Activated naive CD8-positive, alpha-beta T cell treated with anti-CD3 and anti-CD28 coated beads, Interleukin-2, amount 50 U/mL, for 24 hours (primary cell): Measurements from ENCODE around the gene MPP7.
A peak's percentile ranks its signal among the peaks of the same experiment; 100 is the strongest.
"Not testable (repeated sequence)": the region's sequence is repeated elsewhere in the genome, so short reads cannot be mapped to it uniquely, and the experiment has no call there.

ENCODE experiments used
- ATAC-seq: fragments of 150-1000 bp; cut with Tn5 transposase; one replicate; pipeline ENCODE4 v1.10.0; 2021
- DNase-seq: peaks from one replicate; pipeline ENCODE4 v3.0.0; 2021
- H3K27ac Mint-ChIP-seq: one replicate; pipeline ENCODE4 v1.8.0; 2021; ENCODE audit warnings: mild to moderate bottlenecking, mixed read lengths
- H3K27me3 Mint-ChIP-seq: one replicate; pipeline ENCODE4 v1.8.0; 2021; ENCODE audit warnings: mixed read lengths
- H3K36me3 Mint-ChIP-seq: one replicate; pipeline ENCODE4 v1.8.0; 2021; ENCODE audit warnings: low read depth, mixed read lengths
- H3K4me1 Mint-ChIP-seq: one replicate; pipeline ENCODE4 v1.8.0; 2021; ENCODE audit warnings: mixed read lengths
- H3K4me3 Mint-ChIP-seq: one replicate; pipeline ENCODE4 v1.8.0; 2021; ENCODE audit warnings: mild to moderate bottlenecking, moderate library complexity, mixed read lengths
- H3K9me3 Mint-ChIP-seq: one replicate; pipeline ENCODE4 v1.8.0; 2021; ENCODE audit warnings: mixed read lengths

Gene MPP7

GRCh38 chr10:28302638-28303488 lies at the start of gene MPP7:
MPP7 (minus strand) TSS chr10:28303064; CDS start chr10:28238604, 64,460 bp downstream.
- no peaks in the 10 kb centered on the region for H3K36me3 Mint-ChIP-seq
- H3K4me1 Mint-ChIP-seq, result peaks cover 50% of the 10 kb centered on the region
- H3K9me3 Mint-ChIP-seq, result no peaks in the 10 kb centered on the region
- ATAC-seq (peak; percentile 96), DNase-seq (peak; percentile 94)
- H3K4me3 Mint-ChIP-seq, result peak within 1 kb of the TSS; percentile 92
- H3K27ac Mint-ChIP-seq, result peak within 1 kb of the TSS; percentile 63
- H3K27me3 Mint-ChIP-seq, result peaks cover 6% of the 10 kb centered on the region

DNA sequence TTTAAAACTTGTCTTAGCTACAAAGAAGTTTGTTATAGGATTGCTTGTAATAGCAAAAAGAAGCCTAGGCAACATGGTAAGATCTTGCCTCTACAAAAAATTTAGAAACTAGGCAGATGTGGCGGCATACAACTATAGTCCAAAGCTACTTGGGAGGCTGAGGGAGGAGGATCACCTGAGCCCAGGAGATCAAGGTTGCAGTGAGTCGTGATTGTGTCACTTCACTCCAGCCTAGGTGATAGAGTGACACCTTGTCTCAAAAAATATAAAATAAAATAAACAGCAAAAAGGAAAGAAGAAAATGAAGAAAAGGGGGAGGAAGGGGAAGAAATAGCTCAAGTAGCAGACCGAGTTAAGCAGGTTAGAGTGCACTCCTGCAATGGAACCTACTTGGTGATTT lies 47.0 kb upstream of the MPP7 start:
- H3K27me3 Mint-ChIP-seq, result no peaks in the 10 kb centered on the region
- no peak overlapping the region for H3K4me3 Mint-ChIP-seq
- H3K36me3 Mint-ChIP-seq, result no peaks in the 10 kb centered on the region
- H3K9me3 Mint-ChIP-seq, result peaks cover 20% of the 10 kb centered on the region
- H3K27ac Mint-ChIP-seq, result no peak overlapping the region
- DNase-seq (no peak), ATAC-seq (no peak)
- H3K4me1 Mint-ChIP-seq, result no peaks in the 10 kb centered on the region

GRCh38 chr10:28343987-28344895 lies 41.4 kb upstream of the MPP7 start:
- ATAC-seq (no peak), DNase-seq (no peak)
- peaks cover 33% of the 10 kb centered on the region for H3K9me3 Mint-ChIP-seq

GRCh38 chr10:28343252-28343651 lies 40.4 kb upstream of the MPP7 start:
- Mint-ChIP-seq H3K36me3 (peaks cover 5% of the 10 kb centered on the region), H3K9me3 (peaks cover 33% of the 10 kb centered on the region), H3K27me3 (no peaks in the 10 kb centered on the region), H3K27ac (no peak overlapping the region), H3K4me3 (no peak overlapping the region), H3K4me1 (peaks cover 6% of the 10 kb centered on the region)
- ATAC-seq, result no peak
- no peak for DNase-seq

More at GRCh38 chr10:28343987-28344895, 41.4 kb upstream of the MPP7 start:
- H3K4me1 Mint-ChIP-seq, result peaks cover 3% of the 10 kb centered on the region
- H3K27me3 Mint-ChIP-seq, result no peaks in the 10 kb centered on the region
- no peak overlapping the region for H3K4me3 Mint-ChIP-seq
- no peak overlapping the region for H3K27ac Mint-ChIP-seq
- peaks cover 5% of the 10 kb centered on the region for H3K36me3 Mint-ChIP-seq

GRCh38 chr10:28341679-28342078 lies 38.8 kb upstream of the MPP7 start:
- H3K4me3 Mint-ChIP-seq, H3K27me3 Mint-ChIP-seq, DNase-seq, H3K27ac Mint-ChIP-seq, ATAC-seq, H3K36me3 Mint-ChIP-seq: not testable (repeated sequence)
- Mint-ChIP-seq H3K9me3 (peaks cover 24% of the 10 kb centered on the region), H3K4me1 (peaks cover 15% of the 10 kb centered on the region)

DNA sequence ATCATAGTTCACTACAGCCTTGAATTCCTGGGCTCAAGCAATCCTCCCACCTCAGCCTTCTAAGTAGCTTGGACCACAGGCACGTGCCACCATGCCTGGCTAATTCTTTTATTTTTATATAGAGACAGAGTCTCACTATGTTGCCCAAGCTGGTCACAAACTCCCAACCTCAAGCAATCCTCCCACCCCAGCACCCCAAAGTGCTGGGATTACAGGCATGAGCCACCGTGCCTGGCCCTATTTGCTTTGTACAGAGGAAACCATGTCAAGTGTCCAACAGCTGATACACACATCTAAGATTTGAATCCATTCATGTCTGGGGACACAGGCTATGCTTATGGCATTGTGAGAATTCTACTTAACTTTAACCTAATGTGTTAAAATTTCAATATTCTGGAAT lies 29.9 kb upstream of the MPP7 start:
- no peak for DNase-seq
- Mint-ChIP-seq H3K4me1 (peaks cover 82% of the 10 kb centered on the region), H3K4me3 (peak overlapping the region; percentile 87), H3K9me3 (no peaks in the 10 kb centered on the region), H3K27me3 (no peaks in the 10 kb centered on the region), H3K36me3 (no peaks in the 10 kb centered on the region), H3K27ac (peak overlapping the region; percentile 99)
- ATAC-seq, result no peak

DNA sequence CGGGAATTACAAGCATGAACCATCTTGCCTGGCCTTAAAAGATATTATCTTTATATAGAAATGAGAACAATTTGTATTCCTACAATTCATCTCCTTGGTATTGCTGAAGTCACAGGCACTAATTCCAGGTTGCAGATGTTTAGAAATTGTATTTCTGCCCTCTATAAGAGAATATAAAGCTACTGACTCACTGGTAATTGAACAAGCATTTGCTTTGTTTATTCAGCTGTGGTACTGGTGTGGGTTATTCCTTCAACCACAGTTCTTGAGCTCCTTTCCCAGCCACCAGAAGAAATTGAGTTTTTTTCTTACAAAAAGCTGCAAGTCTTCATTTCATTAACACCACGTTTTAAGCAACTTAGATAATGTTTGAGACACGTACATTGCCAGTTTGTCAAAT lies 29.0 kb upstream of the MPP7 start:
- Mint-ChIP-seq H3K36me3 (no peaks in the 10 kb centered on the region), H3K4me3 (peak overlapping the region; percentile 87), H3K27me3 (no peaks in the 10 kb centered on the region), H3K4me1 (peaks cover 83% of the 10 kb centered on the region), H3K9me3 (no peaks in the 10 kb centered on the region), H3K27ac (peak overlapping the region; percentile 99)
- DNase-seq (no peak), ATAC-seq (no peak)

DNA sequence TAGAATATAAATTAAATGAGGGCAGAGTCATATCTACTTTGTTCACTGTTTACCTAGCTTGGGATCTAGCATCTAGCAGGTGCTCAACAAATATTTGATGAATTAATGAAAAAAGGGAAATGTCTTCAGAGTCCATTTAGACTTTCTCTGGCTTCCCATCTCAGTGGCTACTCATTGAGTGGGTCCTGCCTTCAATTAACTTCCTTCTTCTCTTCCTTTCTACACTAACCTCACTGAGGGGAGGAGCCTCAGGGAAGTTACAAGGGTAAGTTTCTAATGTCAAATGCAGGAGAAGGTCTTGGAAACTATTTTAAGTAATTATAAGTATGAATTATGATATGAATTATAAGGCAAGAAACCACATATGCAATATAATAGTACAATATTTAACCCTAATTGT lies 28.2 kb upstream of the MPP7 start:
- no peaks in the 10 kb centered on the region for H3K9me3 Mint-ChIP-seq
- DNase-seq (no peak), ATAC-seq (no peak)
- H3K4me3 Mint-ChIP-seq, result peak overlapping the region; percentile 58
- peak overlapping the region; percentile 55 for H3K27ac Mint-ChIP-seq
- H3K27me3 Mint-ChIP-seq, result no peaks in the 10 kb centered on the region
- peaks cover 83% of the 10 kb centered on the region for H3K4me1 Mint-ChIP-seq
- H3K36me3 Mint-ChIP-seq, result no peaks in the 10 kb centered on the region

DNA sequence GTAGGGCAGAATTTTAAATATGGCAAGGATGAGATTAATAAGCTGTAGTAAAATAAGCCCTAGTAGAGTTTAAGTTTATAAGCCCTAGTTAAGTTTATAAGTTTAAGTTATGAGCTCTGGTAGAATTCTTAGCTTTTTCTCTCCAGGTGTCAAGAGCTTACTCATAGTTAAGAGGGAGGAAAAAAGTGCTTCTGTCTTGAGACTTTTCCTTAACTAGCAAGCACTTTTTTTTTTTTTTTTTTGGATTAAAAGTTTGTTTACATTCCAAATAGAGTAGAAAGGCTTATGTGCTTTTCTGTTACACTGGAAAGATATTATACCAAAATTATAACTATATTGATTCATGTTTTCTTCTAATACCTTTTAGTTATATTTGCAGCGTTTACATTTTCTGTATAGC lies 25.5 kb upstream of the MPP7 start:
- H3K9me3 Mint-ChIP-seq, result no peaks in the 10 kb centered on the region
- no peaks in the 10 kb centered on the region for H3K36me3 Mint-ChIP-seq
- H3K4me1 Mint-ChIP-seq, result peaks cover 66% of the 10 kb centered on the region
- peak overlapping the region; percentile 12 for H3K27ac Mint-ChIP-seq
- no peak overlapping the region for H3K4me3 Mint-ChIP-seq
- ATAC-seq (no peak), DNase-seq (no peak)
- no peaks in the 10 kb centered on the region for H3K27me3 Mint-ChIP-seq

DNA sequence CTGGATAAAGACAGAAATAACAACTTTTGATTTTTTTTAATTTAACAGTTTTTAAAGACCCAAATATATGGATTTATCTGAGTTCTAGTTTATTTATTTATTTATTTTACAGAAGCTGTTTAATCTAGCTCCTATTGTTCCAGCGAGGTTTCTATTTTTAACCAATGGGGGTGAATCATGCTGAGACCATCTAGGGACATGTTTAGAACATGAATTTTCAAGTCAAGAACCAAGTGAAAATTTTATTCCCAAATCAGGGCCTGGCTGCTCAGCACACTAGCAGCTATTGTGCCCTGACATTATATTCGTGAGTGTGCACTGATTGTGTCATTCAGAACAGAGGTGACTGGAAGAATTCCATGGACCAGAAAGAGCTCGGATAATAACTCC lies 24.6 kb upstream of the MPP7 start:
- Mint-ChIP-seq H3K4me3 (peak overlapping the region; percentile 24), H3K27me3 (no peaks in the 10 kb centered on the region), H3K9me3 (no peaks in the 10 kb centered on the region), H3K4me1 (peaks cover 59% of the 10 kb centered on the region), H3K27ac (no peak overlapping the region), H3K36me3 (no peaks in the 10 kb centered on the region)
- ATAC-seq (no peak), DNase-seq (no peak)

DNA sequence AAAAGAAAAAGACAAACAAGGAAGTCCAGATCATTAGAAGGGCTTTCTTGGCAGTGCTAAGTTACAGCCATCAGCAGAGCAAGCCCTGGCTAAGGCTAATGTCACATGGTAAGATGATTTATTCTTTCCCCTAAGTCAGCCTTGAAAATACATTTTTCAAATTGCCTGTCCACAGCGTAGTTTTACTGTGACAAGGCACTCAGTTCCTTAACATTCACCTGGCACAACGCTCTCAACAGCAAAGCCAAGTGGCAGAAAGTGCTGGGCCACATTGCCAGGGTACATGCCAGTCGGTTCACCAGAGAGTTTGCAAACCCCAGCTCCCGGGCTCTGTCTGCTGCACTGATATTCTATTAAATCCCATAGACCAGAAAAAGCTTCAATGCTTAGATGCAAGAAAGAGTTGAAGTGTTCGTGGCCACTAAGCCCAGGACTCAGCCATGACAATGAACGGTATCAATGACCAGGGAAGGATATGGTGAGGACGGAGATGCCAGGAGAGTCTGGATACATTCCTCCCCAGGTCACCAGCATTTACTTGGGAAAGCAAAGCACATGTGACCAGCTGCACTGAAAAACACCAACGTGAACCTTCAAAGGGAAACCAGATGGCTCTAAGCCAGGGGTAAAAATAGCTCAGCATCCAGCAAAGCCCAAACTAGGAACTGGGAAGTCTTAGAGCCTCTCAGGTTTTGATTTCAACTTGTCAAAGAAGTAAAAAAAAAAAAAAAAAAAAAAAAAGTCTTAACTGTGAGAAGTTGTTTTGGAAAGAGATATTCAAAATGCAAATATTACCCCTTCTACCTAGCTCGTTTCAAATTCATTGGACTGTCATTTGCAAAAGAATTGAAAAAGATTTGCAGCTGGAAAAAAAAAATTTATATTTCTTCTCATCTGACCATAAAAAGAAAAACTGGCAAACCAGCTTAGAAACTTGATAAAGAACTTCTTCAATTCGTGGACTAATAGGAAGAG lies 23.9 kb upstream of the MPP7 start:
- Mint-ChIP-seq H3K36me3 (peaks cover 2% of the 10 kb centered on the region), H3K4me1 (peaks cover 56% of the 10 kb centered on the region), H3K9me3 (no peaks in the 10 kb centered on the region), H3K4me3 (peak overlapping the region; percentile 24), H3K27me3 (no peaks in the 10 kb centered on the region), H3K27ac (peak overlapping the region; percentile 3)
- DNase-seq (no peak), ATAC-seq (peak; percentile 51)

- ATAC-seq, result no peak
- H3K4me3 Mint-ChIP-seq, result no peak overlapping the region
- no peak for DNase-seq
- H3K27ac Mint-ChIP-seq, result no peak overlapping the region
- no peaks in the 10 kb centered on the region for H3K9me3 Mint-ChIP-seq
- peaks cover 2% of the 10 kb centered on the region for H3K36me3 Mint-ChIP-seq
- peaks cover 12% of the 10 kb centered on the region for H3K4me1 Mint-ChIP-seq
- H3K27me3 Mint-ChIP-seq, result no peaks in the 10 kb centered on the region
Measured at GRCh38 chr10:28320799-28321198, 17.9 kb upstream of the MPP7 start.

- H3K36me3 Mint-ChIP-seq, result peaks cover 2% of the 10 kb centered on the region
- no peak overlapping the region for H3K27ac Mint-ChIP-seq
- ATAC-seq, result no peak
- no peaks in the 10 kb centered on the region for H3K9me3 Mint-ChIP-seq
- H3K4me1 Mint-ChIP-seq, result peaks cover 13% of the 10 kb centered on the region
- DNase-seq, result no peak
- H3K4me3 Mint-ChIP-seq, result no peak overlapping the region
- no peaks in the 10 kb centered on the region for H3K27me3 Mint-ChIP-seq
Measured at GRCh38 chr10:28320090-28320489, 17.2 kb upstream of the MPP7 start.

- not testable (repeated sequence) for ATAC-seq, H3K9me3 Mint-ChIP-seq, H3K4me3 Mint-ChIP-seq, H3K27me3 Mint-ChIP-seq, DNase-seq, H3K36me3 Mint-ChIP-seq, H3K27ac Mint-ChIP-seq
- peaks cover 12% of the 10 kb centered on the region for H3K4me1 Mint-ChIP-seq
Measured at GRCh38 chr10:28319061-28319460, 16.2 kb upstream of the MPP7 start.
